Right lung (tissue), 5 donors: ENCODE measurements around the gene ACHE. TPM values are rescaled to one million over a fixed set of nuclear protein-coding genes. Genes with fewer than 3 reads are reported as not detected.
"Not testable (repeated sequence)": the region's sequence is repeated elsewhere in the genome, so short reads cannot be mapped to it uniquely, and the experiment has no call there.

Source experiments
- DNase-seq, 2 donors: peaks; one replicate each; pipeline ENCODE4 v3.0.0-alpha.2; 2013
- polyA plus RNA-seq, 5 donors: library from polyadenylated mRNA; unstranded; fragments of 120-200 nt; gene quantifications; one replicate each; pipeline versions ENCODE4 v1.2.1 to v1.2.3, GENCODE V29; 2013; ENCODE audit warnings: inconsistent platforms in 1 of 5, low replicate concordance in 1 of 5; ENCODE audit not compliant: insufficient read length in 5 of 5, insufficient read depth in 1 of 5

Gene ACHE
- polyA plus RNA-seq, 5 donors: 2.1 to 6.6 (median 2.6) TPM

DNA sequence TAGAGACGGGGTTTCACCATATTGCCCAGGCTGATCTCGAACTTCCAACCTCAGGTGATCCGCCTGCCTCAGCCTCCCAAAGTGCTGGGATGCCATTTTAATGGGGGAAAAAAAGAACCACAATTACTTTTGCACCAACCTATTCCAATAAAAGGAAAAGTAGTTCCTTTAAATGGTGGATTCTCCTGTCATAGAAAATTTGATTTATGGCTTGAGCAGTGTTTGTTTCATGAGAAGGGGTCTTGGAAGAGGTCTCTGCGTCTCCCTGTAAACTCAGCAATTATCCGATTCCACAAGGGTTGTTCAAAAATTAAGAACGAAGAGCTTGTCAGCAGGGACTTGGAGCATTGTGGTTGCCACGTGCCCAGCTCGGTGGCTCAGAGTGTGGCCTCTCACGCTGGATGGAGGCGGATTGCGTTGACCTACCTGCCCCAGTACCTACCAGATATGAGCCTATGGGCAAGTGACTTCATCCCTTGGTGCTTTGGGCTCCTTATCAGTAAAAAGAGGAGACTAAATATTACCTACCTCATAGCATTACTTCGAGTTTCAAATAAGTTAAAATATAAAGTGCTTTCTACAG lies 31.3 kb downstream of the ACHE start:
- no peak for DNase-seq

GRCh38 chr7:100863406-100863950 lies 32.2 kb downstream of the ACHE start:
- DNase-seq: no peak

DNA sequence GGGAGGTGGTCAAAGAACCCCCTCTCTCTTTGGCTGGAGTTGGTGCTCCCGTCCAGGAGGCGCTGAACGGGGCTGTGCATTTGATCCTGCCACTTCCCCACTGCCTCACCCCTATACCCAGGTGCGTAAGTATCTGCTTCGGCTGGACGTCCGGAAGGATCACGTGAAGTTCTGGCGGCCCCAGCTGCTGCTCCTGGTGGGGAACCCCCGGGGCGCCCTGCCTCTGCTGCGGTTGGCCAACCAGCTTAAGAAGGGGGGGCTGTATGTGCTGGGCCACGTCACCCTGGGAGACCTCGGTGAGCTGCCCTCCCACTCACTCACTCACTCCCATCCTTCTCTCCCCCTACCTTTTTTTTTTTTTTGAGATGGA lies 34.1 kb downstream of the ACHE start:
- DNase-seq: no peak

GRCh38 chr7:100860702-100861615 lies 34.7 kb downstream of the ACHE start:
- no peak for DNase-seq

DNA sequence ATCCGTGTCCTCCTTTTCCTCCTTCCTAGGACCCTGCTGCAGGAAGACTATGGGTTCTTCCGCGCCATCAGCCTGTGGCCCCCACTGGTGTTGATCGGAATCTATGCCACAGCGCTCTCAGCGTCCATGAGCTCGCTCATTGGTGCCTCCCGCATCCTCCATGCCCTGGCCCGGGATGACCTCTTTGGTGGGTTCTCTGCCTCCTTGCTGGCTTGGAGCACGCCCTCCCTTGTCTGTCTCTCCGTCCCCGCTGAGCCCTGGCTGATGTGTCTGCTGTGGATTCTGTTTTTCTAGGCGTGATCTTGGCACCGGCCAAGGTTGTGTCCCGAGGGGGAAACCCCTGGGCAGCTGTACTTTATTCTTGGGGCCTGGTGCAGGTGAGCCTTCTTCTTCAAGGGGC lies 35.8 kb downstream of the ACHE start:
- DNase-seq: no peak

- DNase-seq: no peak
Observed at GRCh38 chr7:100856871-100857282, 38.8 kb downstream of the ACHE start.

DNA sequence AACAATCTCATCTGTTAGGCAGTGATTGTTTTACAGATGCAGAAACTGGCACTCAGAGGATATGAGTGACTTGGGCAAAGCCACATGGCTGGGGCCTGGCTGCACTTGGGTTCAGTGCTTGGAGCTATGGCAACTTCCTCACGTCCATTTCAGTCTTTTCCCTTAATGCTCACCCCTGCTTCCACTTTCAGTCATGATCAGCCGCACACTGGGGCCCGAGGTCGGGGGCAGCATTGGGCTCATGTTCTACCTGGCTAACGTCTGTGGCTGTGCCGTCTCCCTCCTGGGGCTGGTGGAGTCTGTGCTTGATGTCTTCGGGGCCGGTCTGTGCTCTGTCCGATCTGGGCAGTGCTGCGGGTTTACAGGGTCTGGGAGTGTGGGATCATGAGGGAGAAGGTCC lies 40.2 kb downstream of the ACHE start:
- DNase-seq: no peak

DNA sequence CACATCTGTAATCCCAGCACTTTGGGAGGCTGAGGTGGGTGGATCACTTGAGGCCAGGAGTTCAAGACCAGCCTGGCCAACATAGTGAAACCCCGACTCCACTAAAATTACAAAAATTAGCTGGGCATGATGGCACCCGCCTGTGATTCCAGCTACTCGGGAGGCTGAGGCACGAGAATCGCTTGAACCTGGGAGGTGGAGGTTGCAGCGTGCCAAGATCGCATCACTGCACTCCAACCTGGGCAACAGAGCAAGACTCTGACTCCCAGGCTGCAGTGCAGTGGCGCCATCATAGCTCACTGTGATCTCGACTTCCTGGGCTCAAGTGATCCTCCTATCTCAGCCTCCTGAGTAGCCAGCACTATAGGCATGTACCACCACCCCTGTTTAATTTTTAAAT lies 40.8 kb downstream of the ACHE start:
- DNase-seq: not testable (repeated sequence)

DNA sequence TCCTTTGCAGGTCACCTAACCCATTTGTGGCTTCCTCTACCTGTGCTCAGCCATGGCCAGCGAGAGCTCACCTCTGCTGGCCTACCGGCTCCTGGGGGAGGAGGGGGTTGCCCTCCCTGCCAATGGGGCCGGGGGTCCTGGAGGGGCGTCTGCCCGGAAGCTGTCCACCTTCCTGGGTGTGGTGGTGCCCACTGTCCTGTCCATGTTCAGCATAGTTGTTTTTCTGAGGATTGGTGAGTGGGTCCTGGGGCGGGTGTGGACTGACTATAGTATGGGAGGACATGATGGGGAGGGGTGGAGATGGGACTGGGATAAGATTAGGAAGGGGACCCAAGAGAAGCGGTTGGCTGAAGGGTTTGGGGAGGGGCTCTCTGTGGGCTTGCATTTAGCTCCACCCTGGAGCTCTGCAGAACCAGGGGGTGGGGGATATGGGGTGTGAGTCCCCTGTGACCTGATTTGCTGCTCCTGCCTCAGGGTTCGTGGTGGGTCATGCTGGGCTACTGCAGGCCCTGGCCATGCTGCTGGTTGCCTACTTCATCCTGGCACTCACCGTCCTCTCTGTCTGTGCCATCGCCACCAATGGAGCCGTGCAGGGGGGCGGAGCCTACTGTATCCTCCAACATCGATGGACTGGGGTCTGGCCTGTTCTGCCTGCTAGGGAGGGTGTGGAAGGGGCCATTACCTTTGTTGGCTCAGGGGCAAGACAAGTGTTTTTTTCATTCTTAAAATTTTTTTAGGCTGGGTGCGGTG lies 41.4 kb downstream of the ACHE start:
- DNase-seq: no peak

DNA sequence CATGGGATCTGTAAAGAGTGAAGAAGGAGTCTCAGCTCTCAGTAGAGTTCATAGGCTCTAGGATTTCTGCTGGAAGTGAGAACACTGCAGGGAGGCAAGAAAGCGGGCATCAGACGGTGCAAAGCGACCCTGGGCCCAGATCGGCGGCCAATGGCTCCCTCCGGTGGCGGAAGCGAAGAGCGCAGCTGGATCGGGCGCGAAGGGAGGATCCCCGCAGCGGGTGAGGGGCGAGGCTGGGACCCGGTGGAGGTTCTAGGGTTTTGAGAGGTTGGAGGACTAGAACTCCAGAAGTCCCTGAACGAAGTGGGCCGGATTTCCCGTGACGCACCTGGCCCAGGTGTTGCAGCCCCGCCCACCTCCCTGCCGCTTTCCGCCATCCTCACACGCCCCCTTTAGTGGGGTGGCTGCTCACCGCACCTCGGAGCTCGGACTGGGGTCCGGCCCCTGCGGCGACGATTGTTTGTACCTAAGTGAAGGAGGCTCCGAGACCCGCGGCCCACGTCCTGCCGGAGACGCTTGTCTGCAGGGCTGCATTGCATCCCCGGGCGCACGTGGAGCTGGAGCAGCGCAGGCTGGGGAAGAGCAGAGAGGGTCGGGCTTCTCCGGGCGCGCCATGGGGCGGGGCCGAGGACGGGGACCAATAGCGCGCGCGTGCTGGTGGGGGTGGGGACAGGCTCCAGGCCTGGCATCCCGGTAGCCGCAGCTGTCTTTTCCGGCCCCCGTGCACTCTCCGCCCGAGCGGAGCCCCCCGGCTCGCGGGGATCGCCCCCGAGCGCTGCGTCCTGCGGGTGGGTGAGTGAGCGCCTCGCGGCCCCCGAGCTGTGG lies 43.4 kb downstream of the ACHE start, which contains the start of gene SLC12A9:
Gene SLC12A9, plus strand, starts transcription at position 666 of the 825 bp plus-strand sequence. CDS start 1,485 bp downstream, outside the sequence.
- peak; percentile 88 to 90 for DNase-seq

GRCh38 chr7:100847360-100847759 lies 48.3 kb downstream of the ACHE start:
- DNase-seq: no peak

DNA sequence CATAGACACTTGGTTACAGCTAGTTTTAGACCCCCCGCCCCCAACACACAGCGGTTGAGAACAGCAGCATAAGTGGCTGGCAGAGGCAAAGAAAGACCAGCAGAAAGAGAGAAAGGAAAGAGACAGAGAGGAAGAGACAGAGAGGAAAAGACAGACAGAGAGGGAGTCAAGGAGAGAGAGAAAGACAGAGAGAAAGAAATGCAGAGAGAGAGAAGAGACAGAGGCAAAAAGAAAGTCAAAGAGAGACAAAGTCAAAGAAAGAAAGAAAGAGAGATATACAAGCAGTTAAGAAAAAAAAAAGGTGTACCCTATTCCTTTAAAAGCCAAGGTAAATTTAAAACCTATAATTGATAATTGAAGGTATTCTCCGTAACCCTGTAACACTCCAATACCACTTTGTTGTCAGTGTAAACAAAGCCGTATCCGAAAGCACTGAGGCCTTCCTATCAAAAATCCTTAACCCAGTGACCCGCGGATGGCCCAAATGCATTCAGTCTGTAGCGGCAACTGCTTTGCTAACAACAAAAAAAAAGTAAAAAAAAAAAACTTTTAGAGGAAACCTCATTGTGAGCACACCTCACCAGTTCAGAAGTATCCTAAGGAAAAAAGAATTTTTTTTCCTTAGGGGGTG lies 55.1 kb downstream of the ACHE start:
- DNase-seq: no peak

Other genes starting within 250 kb of the ACHE start
- gene ACTL6B, start 239.4 kb downstream of the ACHE start, polyA plus RNA-seq: under 1 TPM in 3 of 5 donors, not detected in 2; 0.13 to 0.40 (median 0.28) TPM
- 100 to 1,000 TPM; 131 to 271 (median 184) TPM for gene GNB2, start 222.1 kb downstream of the ACHE start, polyA plus RNA-seq
- gene GIGYF1, start 201.6 kb downstream of the ACHE start, polyA plus RNA-seq: 10 to 100 TPM; 30.4 to 52.9 (median 42.0) TPM
- gene POP7, start 189.8 kb downstream of the ACHE start, polyA plus RNA-seq: 10 to 100 TPM; 15.0 to 31.3 (median 18.0) TPM
- gene EPO, start 175.4 kb downstream of the ACHE start, polyA plus RNA-seq: under 1 TPM in 4 of 5 donors, not detected in 1; 0.13 to 0.24 (median 0.16) TPM
- gene ZAN, start 162.3 kb downstream of the ACHE start, polyA plus RNA-seq: under 1 TPM in 2 of 5 donors, not detected in 3; 0.01 to 0.03 TPM
- gene EPHB4, start 68.4 kb downstream of the ACHE start, polyA plus RNA-seq: 100 to 1,000 TPM in 2 of 5 donors, 10 to 100 TPM in 3; 79.7 to 112 (median 93.4) TPM
- 10 to 100 TPM; 25.7 to 48.3 (median 39.2) TPM for gene SLC12A9, start 43.2 kb downstream of the ACHE start, polyA plus RNA-seq
- 100 to 1,000 TPM in 1 of 5 donors, 10 to 100 TPM in 4; 54.3 to 101 (median 69.5) TPM for gene TRIP6, start 28.5 kb downstream of the ACHE start, polyA plus RNA-seq
- gene SRRT, start 20.8 kb downstream of the ACHE start, polyA plus RNA-seq: 100 to 1,000 TPM; 144 to 206 (median 173) TPM
- gene UFSP1, start 6.2 kb downstream of the ACHE start, polyA plus RNA-seq: 1 to 10 TPM in 2 of 5 donors, under 1 TPM in 3; 0.42 to 2.0 (median 0.84) TPM
- gene MUC3A, start 53.6 kb upstream of the ACHE start, polyA plus RNA-seq: under 1 TPM; 0.37 to 0.73 (median 0.51) TPM
- 1 to 10 TPM in 2 of 5 donors, under 1 TPM in 3; 0.54 to 2.6 (median 0.93) TPM for gene MUC12, start 73.7 kb upstream of the ACHE start, polyA plus RNA-seq
- under 1 TPM in 1 of 5 donors, not detected in 4; 0.31 TPM for gene MUC17, start 124.2 kb upstream of the ACHE start, polyA plus RNA-seq
- 10 to 100 TPM; 21.8 to 28.0 (median 22.7) TPM for gene TRIM56, start 189.6 kb upstream of the ACHE start, polyA plus RNA-seq
- gene SERPINE1, start 231.2 kb upstream of the ACHE start, polyA plus RNA-seq: 1 to 10 TPM; 2.0 to 4.6 (median 3.6) TPM